Panc1 (cell line): ENCODE data around the gene ADAMTS6. TPM values are rescaled to one million over a fixed set of nuclear protein-coding genes. Genes with fewer than 3 reads are reported as not detected.

Source experiments
- ATAC-seq: fragments of 200-7000 bp; cut with Tn5 transposase; 2 replicates; pipeline ENCODE4 v1.9.1; 2020; ENCODE audit warnings: mild to moderate bottlenecking, moderate library complexity
- BruUV-seq: library from RNA; stranded (reverse); fragments of 400-500 nt; replicated peaks from 2 replicates; lab custom pipeline; 2021; lab: Mats Ljungman, UMichigan
- CTCF ChIA-PET: fragments of 300-600 bp; sonication (Branson Sonifier 250); formaldehyde crosslinking; loops from one replicate; lab custom pipeline; 2022; ENCODE audit warnings: antibody characterized with exemption; lab: Charles Lee
- POLR2A ChIA-PET: fragments of 300-600 bp; sonication (Branson Sonifier 250); formaldehyde crosslinking; loops from one replicate; lab custom pipeline; 2022; ENCODE audit warnings: antibody characterized with exemption; lab: Charles Lee
- DNase-seq: peaks from one replicate; pipeline ENCODE4 v3.0.0-alpha.2; 2010; ENCODE audit warnings: low read depth, low spot score
- H3K27ac ChIP-seq: 2 replicates; pipeline ENCODE4 v1.5.1; 2011; ENCODE audit warnings: mild to moderate bottlenecking, low read length, inconsistent platforms
- H3K27me3 ChIP-seq: fragments of 200-500 bp; sonication (Bioruptor generic); 2 replicates; pipeline ENCODE4 v1.6.0; 2014; ENCODE audit warnings: low read length, inconsistent platforms; ENCODE audit not compliant: control insufficient read depth, insufficient read depth
- H3K36me3 ChIP-seq: fragments of 200-500 bp; sonication (Bioruptor generic); 2 replicates; pipeline ENCODE4 v1.5.1; 2014; ENCODE audit warnings: inconsistent platforms, mild to moderate bottlenecking, low read length, moderate library complexity; ENCODE audit not compliant: control insufficient read depth, insufficient read depth
- H3K4me1 ChIP-seq: 2 replicates; pipeline ENCODE4 v1.5.1; 2011; ENCODE audit warnings: inconsistent platforms, mild to moderate bottlenecking, low read length, moderate library complexity; ENCODE audit not compliant: control insufficient read depth, insufficient read depth
- H3K4me3 ChIP-seq, 2 experiments: 2 replicates each; pipeline ENCODE4 v1.5.1; 2011 to 2012; ENCODE audit warnings: low read depth in 2 of 2, low read length in 2 of 2, mild to moderate bottlenecking in 2 of 2, inconsistent platforms in 1 of 2, moderate library complexity in 1 of 2
- H3K9me3 ChIP-seq: fragments of 200-500 bp; sonication (Bioruptor generic); 2 replicates; pipeline ENCODE4 v1.5.1; 2014; ENCODE audit warnings: low read depth, mild to moderate bottlenecking, inconsistent platforms, low read length, moderate library complexity; ENCODE audit not compliant: control insufficient read depth, insufficient read depth
- POLR2AphosphoS5 ChIP-seq: IDR thresholded peaks from 2 replicates; pipeline ENCODE4 v1.6.1; 2012; ENCODE audit warnings: mild to moderate bottlenecking, low read depth, low read length, moderate library complexity
- SIN3A ChIP-seq: IDR thresholded peaks from 2 replicates; pipeline ENCODE4 v1.6.1; 2012; ENCODE audit warnings: low read depth, mild to moderate bottlenecking, low read length, moderate library complexity, borderline replicate concordance; ENCODE audit not compliant: insufficient read depth
- TCF7L2 ChIP-seq: IDR thresholded peaks from 2 replicates; pipeline ENCODE4 v1.6.1; 2011; ENCODE audit warnings: mild to moderate bottlenecking, low read depth, low read length, inconsistent platforms
- in situ Hi-C: cut with HindIII; loops from 2 replicates; pipeline ENCODE4 v1.10.0; 2016; ENCODE audit warnings: low sequenced_read_pairs, low pct_unique_long_range_greater_than_20kb
- intact Hi-C: fragments of 100-400 bp; cut with micrococcal nuclease; formaldehyde crosslinking; loops from one replicate; pipeline ENCODE4 v1.10.0; 2022; ENCODE audit not compliant: unreplicated experiment
- total RNA-seq: library from RNA; stranded (reverse); gene quantifications from one replicate; pipeline ENCODE4 v1.2.1, GENCODE V29; 2021; ENCODE audit not compliant: unreplicated experiment
- TF ChIP-seq, protein P1 (sequence below), 2 experiments: IDR thresholded peaks; 2 replicates each; pipeline ENCODE4 v1.6.1; 2011 to 2012; ENCODE audit warnings: low read depth in 2 of 2, control low read depth in 1 of 2, low read length in 1 of 2, mild to moderate bottlenecking in 1 of 2, moderate library complexity in 1 of 2; ENCODE audit not compliant: insufficient read depth in 1 of 2
- TF ChIP-seq, protein P2 (sequence below): fragments of 450-650 bp; IDR thresholded peaks from 2 replicates; pipeline ENCODE4 v1.5.1; 2017; ENCODE audit warnings: mild to moderate bottlenecking

Gene ADAMTS6
- total RNA-seq, 1 experiment from 2014 or later: 0.64 TPM

DNA sequence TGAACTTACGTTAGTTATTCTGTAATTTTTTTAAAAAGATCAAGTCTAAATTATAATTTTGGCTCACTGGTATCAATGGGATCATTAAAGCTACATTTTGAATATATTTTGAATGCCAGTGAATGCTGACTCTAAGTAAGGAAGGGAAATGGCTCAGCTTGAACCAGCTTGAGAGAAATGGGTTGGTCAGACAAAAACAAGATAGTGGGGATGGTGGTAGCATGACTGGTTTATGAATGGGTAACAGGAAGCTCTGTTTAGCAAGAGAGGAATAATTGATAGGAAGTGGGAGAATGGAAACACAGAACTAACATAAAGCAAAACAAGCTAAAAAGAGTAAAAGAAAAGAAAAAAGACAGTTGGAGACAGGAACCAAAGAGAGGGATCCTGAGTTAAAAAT lies 220.2 kb downstream of the ADAMTS6 start:
- no TSS peak for BruUV-seq
- no peak overlapping the region for H3K27ac ChIP-seq
- no peaks in the 10 kb centered on the region for H3K36me3 ChIP-seq
- no peaks in the 10 kb centered on the region for H3K9me3 ChIP-seq
- H3K4me3 ChIP-seq: no peak overlapping the region
- ChIA-PET POLR2A (no interaction called here), CTCF (no interaction called here)
- H3K27me3 ChIP-seq: no peaks in the 10 kb centered on the region
- DNase-seq (no peak), ATAC-seq (no peak)
- intact Hi-C loops (no loop called here), in situ Hi-C loops (no loop called here)
- H3K4me1 ChIP-seq: no peaks in the 10 kb centered on the region
- TF ChIP-seq POLR2AphosphoS5 (no peak), SIN3A (no peak), TCF7L2 (no peak)
- TF ChIP-seq, protein P1, sequence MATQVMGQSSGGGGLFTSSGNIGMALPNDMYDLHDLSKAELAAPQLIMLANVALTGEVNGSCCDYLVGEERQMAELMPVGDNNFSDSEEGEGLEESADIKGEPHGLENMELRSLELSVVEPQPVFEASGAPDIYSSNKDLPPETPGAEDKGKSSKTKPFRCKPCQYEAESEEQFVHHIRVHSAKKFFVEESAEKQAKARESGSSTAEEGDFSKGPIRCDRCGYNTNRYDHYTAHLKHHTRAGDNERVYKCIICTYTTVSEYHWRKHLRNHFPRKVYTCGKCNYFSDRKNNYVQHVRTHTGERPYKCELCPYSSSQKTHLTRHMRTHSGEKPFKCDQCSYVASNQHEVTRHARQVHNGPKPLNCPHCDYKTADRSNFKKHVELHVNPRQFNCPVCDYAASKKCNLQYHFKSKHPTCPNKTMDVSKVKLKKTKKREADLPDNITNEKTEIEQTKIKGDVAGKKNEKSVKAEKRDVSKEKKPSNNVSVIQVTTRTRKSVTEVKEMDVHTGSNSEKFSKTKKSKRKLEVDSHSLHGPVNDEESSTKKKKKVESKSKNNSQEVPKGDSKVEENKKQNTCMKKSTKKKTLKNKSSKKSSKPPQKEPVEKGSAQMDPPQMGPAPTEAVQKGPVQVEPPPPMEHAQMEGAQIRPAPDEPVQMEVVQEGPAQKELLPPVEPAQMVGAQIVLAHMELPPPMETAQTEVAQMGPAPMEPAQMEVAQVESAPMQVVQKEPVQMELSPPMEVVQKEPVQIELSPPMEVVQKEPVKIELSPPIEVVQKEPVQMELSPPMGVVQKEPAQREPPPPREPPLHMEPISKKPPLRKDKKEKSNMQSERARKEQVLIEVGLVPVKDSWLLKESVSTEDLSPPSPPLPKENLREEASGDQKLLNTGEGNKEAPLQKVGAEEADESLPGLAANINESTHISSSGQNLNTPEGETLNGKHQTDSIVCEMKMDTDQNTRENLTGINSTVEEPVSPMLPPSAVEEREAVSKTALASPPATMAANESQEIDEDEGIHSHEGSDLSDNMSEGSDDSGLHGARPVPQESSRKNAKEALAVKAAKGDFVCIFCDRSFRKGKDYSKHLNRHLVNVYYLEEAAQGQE (IDR thresholded peaks at IDR 0.05; ENCODE audit: insufficient read depth in 1 of 2, low read depth in 2 of 2, low read length in 1 of 2): no peak
- TF ChIP-seq, protein P2, sequence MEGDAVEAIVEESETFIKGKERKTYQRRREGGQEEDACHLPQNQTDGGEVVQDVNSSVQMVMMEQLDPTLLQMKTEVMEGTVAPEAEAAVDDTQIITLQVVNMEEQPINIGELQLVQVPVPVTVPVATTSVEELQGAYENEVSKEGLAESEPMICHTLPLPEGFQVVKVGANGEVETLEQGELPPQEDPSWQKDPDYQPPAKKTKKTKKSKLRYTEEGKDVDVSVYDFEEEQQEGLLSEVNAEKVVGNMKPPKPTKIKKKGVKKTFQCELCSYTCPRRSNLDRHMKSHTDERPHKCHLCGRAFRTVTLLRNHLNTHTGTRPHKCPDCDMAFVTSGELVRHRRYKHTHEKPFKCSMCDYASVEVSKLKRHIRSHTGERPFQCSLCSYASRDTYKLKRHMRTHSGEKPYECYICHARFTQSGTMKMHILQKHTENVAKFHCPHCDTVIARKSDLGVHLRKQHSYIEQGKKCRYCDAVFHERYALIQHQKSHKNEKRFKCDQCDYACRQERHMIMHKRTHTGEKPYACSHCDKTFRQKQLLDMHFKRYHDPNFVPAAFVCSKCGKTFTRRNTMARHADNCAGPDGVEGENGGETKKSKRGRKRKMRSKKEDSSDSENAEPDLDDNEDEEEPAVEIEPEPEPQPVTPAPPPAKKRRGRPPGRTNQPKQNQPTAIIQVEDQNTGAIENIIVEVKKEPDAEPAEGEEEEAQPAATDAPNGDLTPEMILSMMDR: no peak

DNA sequence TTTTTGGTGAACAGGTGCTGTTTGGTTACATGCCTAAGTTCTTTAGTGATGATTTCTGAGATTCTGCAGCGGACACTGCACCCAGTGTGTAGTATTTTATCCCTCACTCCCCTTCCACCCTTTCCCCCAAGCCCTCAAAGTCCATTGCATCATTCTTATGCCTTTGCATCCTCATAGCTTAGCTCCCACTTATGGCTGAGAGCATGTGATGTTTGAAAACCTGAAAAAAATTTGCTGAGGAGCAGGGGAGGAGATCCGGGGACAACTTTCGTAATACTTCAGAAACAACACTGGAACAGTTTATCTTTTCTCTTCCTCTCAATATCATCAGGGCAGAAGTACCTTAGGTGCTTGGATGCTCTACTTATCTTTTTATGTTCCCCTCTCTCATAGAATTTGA lies 226.4 kb downstream of the ADAMTS6 start:
- CTCF ChIA-PET: no interaction called here
- no TSS peak for BruUV-seq
- POLR2A ChIA-PET: no interaction called here
- Histone ChIP-seq H3K27me3 (no peaks in the 10 kb centered on the region), H3K27ac (no peak overlapping the region), H3K4me1 (no peaks in the 10 kb centered on the region), H3K36me3 (no peaks in the 10 kb centered on the region), H3K9me3 (no peaks in the 10 kb centered on the region), H3K4me3 (no peak overlapping the region)
- ATAC-seq (no peak), DNase-seq (no peak)
- TF ChIP-seq, protein P2: no peak
- TF ChIP-seq, protein P1 (IDR thresholded peaks at IDR 0.05; ENCODE audit: insufficient read depth in 1 of 2, low read depth in 2 of 2, low read length in 1 of 2): no peak
- TF ChIP-seq POLR2AphosphoS5 (no peak), SIN3A (no peak), TCF7L2 (no peak)
- intact Hi-C loops (no loop called here), in situ Hi-C loops (no loop called here)
